Measurements from ENCODE around the gene HNRNPA3. TPM values are rescaled to one million over a fixed set of nuclear protein-coding genes. Genes with fewer than 3 reads are reported as not detected.

HNRNPA3 gene
- total and polyA plus RNA-seq, 2 donors (not counting 3 experiments of a cell fraction or from before 2014, with no cell fraction given) = 57.5 to 316 TPM

DNA sequence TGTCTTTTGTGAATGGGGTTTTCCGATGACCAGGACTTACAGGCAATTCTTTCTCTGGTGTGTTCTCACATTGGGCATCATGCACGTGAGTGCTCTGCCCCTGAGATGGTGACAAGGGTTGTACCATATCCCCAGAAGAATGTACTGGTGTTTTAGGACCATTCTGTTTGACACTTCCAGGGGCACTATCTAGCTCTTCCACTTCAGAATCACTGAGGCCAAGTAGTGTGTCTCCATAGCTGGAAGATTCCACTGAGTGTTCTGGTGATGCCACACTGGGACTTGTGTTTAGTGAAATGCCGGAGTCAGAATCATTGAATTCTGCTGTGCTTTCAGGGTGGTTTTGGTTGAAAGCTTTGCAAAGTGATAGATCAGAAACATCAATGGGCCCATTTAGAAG, 18.7 kb downstream of the HNRNPA3 start:
- Histone ChIP-seq H3K79me2 (ENCODE audit: control insufficient read depth, insufficient read depth, low read length) (peaks cover 32% of the 10 kb centered on the region), H3K36me3 (ENCODE audit: control insufficient read depth in 2 of 2, extremely low read depth in 1 of 2, insufficient read depth in 2 of 2, low read length in 2 of 2) (peaks cover 14 to 18% of the 10 kb centered on the region in 2 experiments)
- dilution Hi-C loops (cut with MboI; ENCODE audit: extremely low pct_ligation_motif_present, low sequenced_read_pairs) = no loop called here

More for the DNA sequence above, 18.7 kb downstream of the HNRNPA3 start:
- DNase-seq (ENCODE audit: low read depth, low spot score) (no peak), FAIRE-seq (no peak)
- H3K4me1 ChIP-seq (ENCODE audit: control insufficient read depth, extremely low read depth, insufficient read depth, low read length) = no peaks in the 10 kb centered on the region
- intact Hi-C loops (cut with micrococcal nuclease) = no loop called here
- no peak overlapping the region for H3K4me2 ChIP-seq (ENCODE audit: insufficient read depth, low read length)
- no peak overlapping the region for H3K27ac ChIP-seq (ENCODE audit: insufficient read depth, low read depth, low read length)
- POLR2A ChIA-PET = no interaction called here
- H3K27me3 ChIP-seq (ENCODE audit: control insufficient read depth in 2 of 2, insufficient read depth in 2 of 2, low read length in 2 of 2) = no peaks in the 10 kb centered on the region
- TF ChIP-seq FOS (IDR thresholded peaks at IDR 0.05; ENCODE audit: borderline replicate concordance, insufficient read depth, low read length) (no peak), MYC (IDR thresholded peaks at IDR 0.05; ENCODE audit: low read depth, low read length) (no peak), EZH2 (IDR thresholded peaks at IDR 0.05; ENCODE audit: borderline replicate concordance, low read depth, low read length, severe bottlenecking) (no peak), POLR2A (IDR thresholded peaks at IDR 0.05; ENCODE audit: low read depth, low read length) (no peak), POLR2AphosphoS5 (IDR thresholded peaks at IDR 0.05; ENCODE audit: insufficient read depth, low read depth, low read length) (no peak), GATA2 (IDR thresholded peaks at IDR 0.05; ENCODE audit: insufficient read depth, insufficient read length, low read depth, low read length) (no peak), JUN (IDR thresholded peaks at IDR 0.05; ENCODE audit: borderline replicate concordance, insufficient read depth, insufficient read length, low read depth) (no peak)
- TF ChIP-seq, protein P1, sequence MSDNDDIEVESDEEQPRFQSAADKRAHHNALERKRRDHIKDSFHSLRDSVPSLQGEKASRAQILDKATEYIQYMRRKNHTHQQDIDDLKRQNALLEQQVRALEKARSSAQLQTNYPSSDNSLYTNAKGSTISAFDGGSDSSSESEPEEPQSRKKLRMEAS (IDR thresholded peaks at IDR 0.05; ENCODE audit: insufficient read depth, insufficient read length) = no peak
- TF ChIP-seq, protein P2, sequence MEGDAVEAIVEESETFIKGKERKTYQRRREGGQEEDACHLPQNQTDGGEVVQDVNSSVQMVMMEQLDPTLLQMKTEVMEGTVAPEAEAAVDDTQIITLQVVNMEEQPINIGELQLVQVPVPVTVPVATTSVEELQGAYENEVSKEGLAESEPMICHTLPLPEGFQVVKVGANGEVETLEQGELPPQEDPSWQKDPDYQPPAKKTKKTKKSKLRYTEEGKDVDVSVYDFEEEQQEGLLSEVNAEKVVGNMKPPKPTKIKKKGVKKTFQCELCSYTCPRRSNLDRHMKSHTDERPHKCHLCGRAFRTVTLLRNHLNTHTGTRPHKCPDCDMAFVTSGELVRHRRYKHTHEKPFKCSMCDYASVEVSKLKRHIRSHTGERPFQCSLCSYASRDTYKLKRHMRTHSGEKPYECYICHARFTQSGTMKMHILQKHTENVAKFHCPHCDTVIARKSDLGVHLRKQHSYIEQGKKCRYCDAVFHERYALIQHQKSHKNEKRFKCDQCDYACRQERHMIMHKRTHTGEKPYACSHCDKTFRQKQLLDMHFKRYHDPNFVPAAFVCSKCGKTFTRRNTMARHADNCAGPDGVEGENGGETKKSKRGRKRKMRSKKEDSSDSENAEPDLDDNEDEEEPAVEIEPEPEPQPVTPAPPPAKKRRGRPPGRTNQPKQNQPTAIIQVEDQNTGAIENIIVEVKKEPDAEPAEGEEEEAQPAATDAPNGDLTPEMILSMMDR (IDR thresholded peaks at IDR 0.05; ENCODE audit: extremely low read depth in 1 of 2, insufficient read depth in 1 of 2, low read depth in 1 of 2, low read length in 2 of 2) = no peak
- H2AFZ ChIP-seq (ENCODE audit: low read depth, low read length) = no peak overlapping the region
- CTCF ChIA-PET = interaction anchor here (0.7 to 11.6 kb wide), 7 partner anchors 9 to 66 kb away, joined by 3 to 98 read pairs (median 7); partner anchors contain the start of gene NFE2L2
- no peaks in the 10 kb centered on the region for H3K9me1 ChIP-seq (replicated peaks; ENCODE audit: control insufficient read depth, extremely low read depth, insufficient read depth, low read length)
- no peaks in the 10 kb centered on the region for H3K9me3 ChIP-seq (replicated peaks; ENCODE audit: control insufficient read depth, insufficient read depth, low read length)
- H4K20me1 ChIP-seq (replicated peaks; ENCODE audit: control insufficient read depth, extremely low read depth, insufficient read depth, low read length) = no peaks in the 10 kb centered on the region
- H3K4me3 ChIP-seq (replicated peaks in 1 of 3; ENCODE audit: insufficient read depth in 1 of 3, low read depth in 1 of 3, low read length in 3 of 3) = no peak overlapping the region
- H3K9ac ChIP-seq (replicated peaks; ENCODE audit: extremely low read depth, insufficient read depth, low read length) = no peak overlapping the region
- TSS peak; percentile 29 for BruUV-seq (replicated peaks)

Data from endothelial cell of umbilical vein (primary cell).